HUES64 (cell line): Measurements from ENCODE around the gene PCDHGA8.
"Not testable (repeated sequence)": the region's sequence is repeated elsewhere in the genome, so short reads cannot be mapped to it uniquely, and the experiment has no call there.

Experiments
- H3K27ac ChIP-seq: 2 replicates; pipeline ENCODE4 v1.7.0; 2013; ENCODE audit warnings: low read depth, low read length, inconsistent platforms
- H3K27me3 ChIP-seq: 2 replicates; pipeline ENCODE4 v1.6.1; 2013; ENCODE audit warnings: mild to moderate bottlenecking, low read length; ENCODE audit not compliant: insufficient read depth
- H3K36me3 ChIP-seq: 2 replicates; pipeline ENCODE4 v1.6.1; 2013; ENCODE audit warnings: mild to moderate bottlenecking, low read length; ENCODE audit not compliant: insufficient read depth
- H3K4me1 ChIP-seq: 2 replicates; pipeline ENCODE4 v1.6.1; 2013; ENCODE audit warnings: mild to moderate bottlenecking, low read length, moderate library complexity; ENCODE audit not compliant: insufficient read depth
- H3K4me3 ChIP-seq: 2 replicates; pipeline ENCODE4 v1.5.1; 2013; ENCODE audit warnings: mild to moderate bottlenecking, low read length, moderate library complexity
- H3K9ac ChIP-seq: 2 replicates; pipeline ENCODE4 v1.6.1; 2013; ENCODE audit warnings: mild to moderate bottlenecking, low read depth, low read length
- H3K9me3 ChIP-seq: 2 replicates; pipeline ENCODE4 v1.6.1; 2013; ENCODE audit warnings: low read depth, low read length; ENCODE audit not compliant: insufficient read depth
- WGBS: fragments of 150-250, 120-280 bp; methylation state at CpG from one replicate; pipeline ENCODE4 v1.1.7; 2013; ENCODE audit warnings: missing lambda C conversion rate; 5-methylcytosine and 5-hydroxymethylcytosine counted together

Gene PCDHGA8

DNA sequence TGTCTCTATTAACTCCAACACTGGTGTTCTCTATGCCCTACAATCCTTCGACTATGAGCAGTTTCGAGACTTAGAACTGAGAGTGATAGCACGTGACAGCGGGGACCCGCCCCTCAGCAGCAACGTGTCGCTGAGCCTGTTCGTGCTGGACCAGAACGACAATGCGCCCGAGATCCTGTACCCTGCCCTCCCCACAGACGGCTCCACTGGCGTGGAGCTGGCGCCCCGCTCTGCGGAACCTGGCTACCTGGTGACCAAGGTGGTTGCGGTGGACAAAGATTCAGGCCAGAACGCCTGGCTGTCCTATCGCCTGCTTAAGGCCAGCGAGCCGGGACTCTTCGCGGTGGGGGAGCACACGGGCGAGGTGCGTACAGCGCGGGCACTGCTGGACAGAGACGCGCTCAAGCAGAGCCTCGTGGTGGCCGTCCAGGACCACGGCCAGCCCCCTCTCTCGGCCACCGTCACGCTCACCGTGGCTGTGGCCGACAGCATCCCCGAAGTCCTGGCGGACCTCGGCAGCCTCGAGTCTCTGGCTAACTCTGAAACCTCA lies 30.4 kb downstream of the PCDHGA8 start:
- Histone ChIP-seq H3K36me3 (peaks cover 74% of the 10 kb centered on the region; the same call in 1 of the 2 replicates), H3K27me3 (peaks cover 10% of the 10 kb centered on the region), H3K4me3 (no peak overlapping the region), H3K9ac (no peak overlapping the region), H3K9me3 (peaks cover 72% of the 10 kb centered on the region), H3K27ac (no peak overlapping the region), H3K4me1 (no peaks in the 10 kb centered on the region)
- WGBS, result 96% methylated on average over 42 of the region's 42 CpGs

DNA sequence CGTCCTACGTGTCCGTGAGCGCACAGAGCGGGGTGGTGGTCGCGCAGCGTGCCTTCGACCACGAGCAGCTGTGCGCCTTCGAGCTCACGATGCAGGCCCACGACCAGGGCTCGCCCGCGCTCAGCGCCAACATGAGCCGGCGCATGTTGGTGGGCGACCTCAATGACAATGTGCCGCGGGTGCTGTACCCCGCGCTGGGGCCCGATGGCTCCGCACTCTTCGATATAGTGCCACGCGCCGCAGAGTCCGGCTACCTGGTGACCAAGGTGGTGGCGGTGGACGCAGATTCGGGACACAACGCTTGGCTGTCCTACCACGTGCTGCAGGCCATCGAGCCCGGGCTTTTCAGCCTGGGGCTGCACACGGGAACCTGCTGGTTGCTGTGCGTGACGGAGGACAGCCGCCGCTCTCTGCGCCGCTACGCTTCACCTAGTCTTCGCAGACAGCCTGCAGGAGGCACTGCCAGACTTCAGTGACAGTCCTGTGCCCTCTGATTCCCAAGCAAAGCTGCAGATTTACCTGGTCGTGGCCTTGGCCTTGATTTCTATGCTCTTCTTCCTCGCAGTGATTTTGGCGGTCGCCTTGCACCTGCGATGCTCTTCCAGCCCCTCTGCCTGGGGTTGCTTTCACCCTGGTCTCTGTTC lies 35.5 kb downstream of the PCDHGA8 start:
- H3K27ac ChIP-seq, result no peak overlapping the region
- peaks cover 59% of the 10 kb centered on the region; the same call in 1 of the 2 replicates for H3K36me3 ChIP-seq
- no peak overlapping the region for H3K9ac ChIP-seq
- H3K27me3 ChIP-seq, result no peaks in the 10 kb centered on the region
- no peaks in the 10 kb centered on the region for H3K4me1 ChIP-seq
- WGBS, result 97% methylated on average over 53 of the region's 53 CpGs
- H3K4me3 ChIP-seq, result no peak overlapping the region
- peaks cover 65% of the 10 kb centered on the region for H3K9me3 ChIP-seq

DNA sequence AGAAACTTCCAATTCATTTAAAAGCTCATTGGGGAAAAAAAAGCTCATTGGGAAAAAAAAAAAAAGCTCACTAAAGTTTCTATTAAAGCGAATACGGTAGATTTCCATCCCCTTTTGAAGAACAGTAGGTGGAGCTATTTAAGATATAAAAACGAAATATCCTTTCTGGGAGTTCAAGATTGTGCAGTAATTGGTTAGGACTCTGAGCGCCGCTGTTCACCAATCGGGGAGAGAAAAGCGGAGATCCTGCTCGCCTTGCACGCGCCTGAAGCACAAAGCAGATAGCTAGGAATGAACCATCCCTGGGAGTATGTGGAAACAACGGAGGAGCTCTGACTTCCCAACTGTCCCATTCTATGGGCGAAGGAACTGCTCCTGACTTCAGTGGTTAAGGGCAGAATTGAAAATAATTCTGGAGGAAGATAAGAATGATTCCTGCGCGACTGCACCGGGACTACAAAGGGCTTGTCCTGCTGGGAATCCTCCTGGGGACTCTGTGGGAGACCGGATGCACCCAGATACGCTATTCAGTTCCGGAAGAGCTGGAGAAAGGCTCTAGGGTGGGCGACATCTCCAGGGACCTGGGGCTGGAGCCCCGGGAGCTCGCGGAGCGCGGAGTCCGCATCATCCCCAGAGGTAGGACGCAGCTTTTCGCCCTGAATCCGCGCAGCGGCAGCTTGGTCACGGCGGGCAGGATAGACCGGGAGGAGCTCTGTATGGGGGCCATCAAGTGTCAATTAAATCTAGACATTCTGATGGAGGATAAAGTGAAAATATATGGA lies 38.1 kb downstream of the PCDHGA8 start, which contains the start of gene PCDHGA12:
Gene PCDHGA12 (plus strand): TSS at position 176 of the 782 bp plus-strand sequence. CDS start 253 bp downstream, at position 429.
- H3K9ac ChIP-seq, result no peak within 1 kb of the TSS
- no peaks in the 10 kb centered on the region for H3K27me3 ChIP-seq
- H3K4me1 ChIP-seq, result no peaks in the 10 kb centered on the region
- H3K9me3 ChIP-seq, result peaks cover 73% of the 10 kb centered on the region
- H3K27ac ChIP-seq, result no peak within 1 kb of the TSS
- 97% methylated on average over 33 of the region's 33 CpGs for WGBS
- H3K36me3 ChIP-seq, result peaks cover 41% of the 10 kb centered on the region; the same call in 1 of the 2 replicates
- no peak within 1 kb of the TSS for H3K4me3 ChIP-seq

DNA sequence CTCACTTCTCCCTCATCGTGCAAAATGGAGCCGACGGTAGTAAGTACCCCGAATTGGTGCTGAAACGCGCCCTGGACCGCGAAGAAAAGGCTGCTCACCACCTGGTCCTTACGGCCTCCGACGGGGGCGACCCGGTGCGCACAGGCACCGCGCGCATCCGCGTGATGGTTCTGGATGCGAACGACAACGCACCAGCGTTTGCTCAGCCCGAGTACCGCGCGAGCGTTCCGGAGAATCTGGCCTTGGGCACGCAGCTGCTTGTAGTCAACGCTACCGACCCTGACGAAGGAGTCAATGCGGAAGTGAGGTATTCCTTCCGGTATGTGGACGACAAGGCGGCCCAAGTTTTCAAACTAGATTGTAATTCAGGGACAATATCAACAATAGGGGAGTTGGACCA lies 38.9 kb downstream of the PCDHGA8 start:
- Histone ChIP-seq H3K36me3 (peaks cover 36% of the 10 kb centered on the region; the same call in 1 of the 2 replicates), H3K9ac (no peak overlapping the region), H3K4me1 (no peaks in the 10 kb centered on the region), H3K27me3 (no peaks in the 10 kb centered on the region), H3K27ac (no peak overlapping the region), H3K4me3 (no peak overlapping the region), H3K9me3 (peaks cover 68% of the 10 kb centered on the region)
- WGBS, result 98% methylated on average over 37 of the region's 37 CpGs

DNA sequence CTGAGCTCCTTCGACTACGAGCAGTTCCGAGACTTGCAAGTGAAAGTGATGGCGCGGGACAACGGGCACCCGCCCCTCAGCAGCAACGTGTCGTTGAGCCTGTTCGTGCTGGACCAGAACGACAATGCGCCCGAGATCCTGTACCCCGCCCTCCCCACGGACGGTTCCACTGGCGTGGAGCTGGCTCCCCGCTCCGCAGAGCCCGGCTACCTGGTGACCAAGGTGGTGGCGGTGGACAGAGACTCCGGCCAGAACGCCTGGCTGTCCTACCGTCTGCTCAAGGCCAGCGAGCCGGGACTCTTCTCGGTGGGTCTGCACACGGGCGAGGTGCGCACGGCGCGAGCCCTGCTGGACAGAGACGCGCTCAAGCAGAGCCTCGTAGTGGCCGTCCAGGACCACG lies 39.9 kb downstream of the PCDHGA8 start:
- 97% methylated on average over 38 of the region's 38 CpGs for WGBS
- peaks cover 63% of the 10 kb centered on the region for H3K9me3 ChIP-seq
- peaks cover 28% of the 10 kb centered on the region; the same call in 1 of the 2 replicates for H3K36me3 ChIP-seq
- not testable (repeated sequence) for H3K4me1 ChIP-seq, H3K4me3 ChIP-seq, H3K27ac ChIP-seq, H3K27me3 ChIP-seq, H3K9ac ChIP-seq

DNA sequence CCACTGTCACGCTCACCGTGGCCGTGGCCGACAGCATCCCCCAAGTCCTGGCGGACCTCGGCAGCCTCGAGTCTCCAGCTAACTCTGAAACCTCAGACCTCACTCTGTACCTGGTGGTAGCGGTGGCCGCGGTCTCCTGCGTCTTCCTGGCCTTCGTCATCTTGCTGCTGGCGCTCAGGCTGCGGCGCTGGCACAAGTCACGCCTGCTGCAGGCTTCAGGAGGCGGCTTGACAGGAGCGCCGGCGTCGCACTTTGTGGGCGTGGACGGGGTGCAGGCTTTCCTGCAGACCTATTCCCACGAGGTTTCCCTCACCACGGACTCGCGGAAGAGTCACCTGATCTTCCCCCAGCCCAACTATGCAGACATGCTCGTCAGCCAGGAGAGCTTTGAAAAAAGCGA lies 40.3 kb downstream of the PCDHGA8 start:
- H3K4me1 ChIP-seq, H3K27me3 ChIP-seq, H3K27ac ChIP-seq, H3K9ac ChIP-seq, H3K4me3 ChIP-seq: not testable (repeated sequence)
- Histone ChIP-seq H3K36me3 (peaks cover 24% of the 10 kb centered on the region; the same call in 1 of the 2 replicates), H3K9me3 (peaks cover 60% of the 10 kb centered on the region)
- WGBS, result 96% methylated on average over 29 of the region's 29 CpGs

DNA sequence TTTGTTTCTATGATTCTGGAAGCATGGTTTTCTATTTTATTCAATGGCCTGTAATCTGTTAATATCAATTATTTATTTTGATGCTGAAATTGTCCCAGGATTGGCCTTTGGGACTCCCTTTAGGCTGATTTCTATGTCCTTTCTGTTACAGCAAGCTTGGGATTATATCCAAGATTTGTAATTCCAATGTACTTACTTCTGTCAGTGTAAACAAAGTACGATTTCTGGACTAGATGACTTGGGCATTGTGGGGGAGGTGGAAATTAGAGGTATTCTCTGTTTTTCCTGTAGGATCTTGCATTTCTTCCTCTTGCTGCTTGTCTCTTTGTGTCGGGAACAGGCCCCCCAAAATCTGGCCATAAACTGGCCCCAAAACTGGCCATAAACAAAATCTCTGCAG lies 41.6 kb downstream of the PCDHGA8 start:
- WGBS, result 100% methylated on average over 2 of the region's 2 CpGs
- Histone ChIP-seq H3K27ac (no peak overlapping the region), H3K27me3 (no peaks in the 10 kb centered on the region), H3K9me3 (peaks cover 50% of the 10 kb centered on the region), H3K4me3 (no peak overlapping the region), H3K9ac (no peak overlapping the region), H3K4me1 (no peaks in the 10 kb centered on the region), H3K36me3 (peaks cover 19% of the 10 kb centered on the region; the same call in 1 of the 2 replicates)

DNA sequence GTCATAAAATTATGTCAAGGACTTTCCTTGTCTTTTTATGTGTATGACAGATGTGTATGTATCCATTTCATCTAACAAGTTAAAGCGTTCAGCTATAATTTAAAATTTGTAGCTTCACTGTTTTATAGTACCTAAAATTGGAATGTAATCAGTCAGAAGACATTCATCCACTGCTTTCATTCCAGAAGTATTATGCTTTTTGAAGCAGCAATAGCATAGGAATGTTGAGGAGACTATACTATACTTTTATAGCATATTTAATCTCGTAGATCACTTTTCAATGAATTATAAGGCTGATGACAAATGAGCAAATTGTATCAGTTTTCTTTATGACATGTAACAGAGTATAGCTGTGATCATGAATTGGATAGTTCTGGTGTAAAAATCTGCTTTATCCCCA lies 44.8 kb downstream of the PCDHGA8 start:
- Histone ChIP-seq H3K9ac (no peak overlapping the region), H3K9me3 (peaks cover 20% of the 10 kb centered on the region), H3K36me3 (no peaks in the 10 kb centered on the region; the same call in 1 of the 2 replicates), H3K27me3 (no peaks in the 10 kb centered on the region), H3K27ac (no peak overlapping the region), H3K4me1 (no peaks in the 10 kb centered on the region), H3K4me3 (no peak overlapping the region)
- no CpG with 5 or more reads among the region's 2 CpGs for WGBS

DNA sequence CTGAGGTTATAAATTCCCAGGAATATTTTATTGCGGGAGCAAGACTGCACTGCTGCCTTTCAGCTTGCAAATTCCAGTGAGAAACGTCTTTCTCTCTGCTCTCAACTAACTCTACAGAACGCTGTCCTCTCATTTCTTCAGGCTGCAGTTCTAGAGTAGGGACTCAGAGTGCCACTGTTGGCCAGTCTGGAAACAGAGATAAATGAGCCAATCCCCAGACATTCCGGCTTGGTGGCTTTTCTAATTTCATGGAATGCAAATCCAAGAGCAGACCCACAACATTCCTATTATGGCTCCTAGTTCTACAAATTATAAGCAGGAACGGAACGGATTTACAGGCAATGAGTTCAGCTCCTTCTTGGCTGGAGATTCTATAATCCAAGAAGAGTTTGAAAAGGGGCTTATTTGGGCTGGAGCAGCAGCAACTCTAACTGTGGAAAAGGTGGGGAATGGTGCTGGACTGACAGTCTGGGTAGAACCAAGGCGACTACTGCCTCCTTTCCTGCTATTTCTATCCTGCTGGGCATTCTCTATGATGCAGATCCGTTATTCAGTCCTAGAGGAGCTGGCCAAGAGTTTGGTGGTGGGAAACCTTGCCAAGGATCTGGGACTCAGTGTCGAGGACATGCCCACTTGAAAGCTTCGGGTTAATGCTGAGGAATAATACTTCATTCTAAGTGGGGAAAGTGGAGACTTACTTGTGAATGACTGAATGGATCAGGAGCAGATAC lies 47.1 kb downstream of the PCDHGA8 start:
- Histone ChIP-seq H3K27me3 (no peaks in the 10 kb centered on the region), H3K9me3 (peaks cover 5% of the 10 kb centered on the region; the same call in 1 of the 2 replicates), H3K36me3 (no peaks in the 10 kb centered on the region), H3K9ac (no peak overlapping the region), H3K4me3 (no peak overlapping the region), H3K4me1 (no peaks in the 10 kb centered on the region), H3K27ac (no peak overlapping the region)
- 87% methylated on average over 10 of the region's 10 CpGs for WGBS

DNA sequence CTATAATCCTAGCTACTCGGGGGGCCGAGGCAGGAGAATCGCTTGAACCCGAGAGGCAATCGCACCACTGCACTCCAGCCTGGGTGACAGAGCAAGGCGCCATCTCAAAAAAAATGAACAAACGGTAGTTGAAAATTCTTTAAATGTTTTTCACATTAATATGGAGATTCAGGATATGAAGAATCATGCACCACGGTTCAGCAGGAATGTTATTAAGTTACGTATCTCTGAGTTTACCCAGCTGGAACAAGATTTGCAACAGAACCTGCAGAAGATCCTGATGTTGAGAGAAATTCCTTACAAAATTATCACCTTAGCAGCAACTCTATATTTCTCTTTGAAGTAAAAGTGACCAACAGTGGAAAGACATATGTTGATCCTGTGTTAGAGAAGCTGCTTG lies 47.9 kb downstream of the PCDHGA8 start:
- Histone ChIP-seq H3K9ac (no peak overlapping the region), H3K36me3 (no peaks in the 10 kb centered on the region), H3K4me1 (no peaks in the 10 kb centered on the region), H3K9me3 (peaks cover 1% of the 10 kb centered on the region; the same call in 1 of the 2 replicates), H3K27me3 (no peaks in the 10 kb centered on the region), H3K4me3 (no peak overlapping the region), H3K27ac (no peak overlapping the region)
- 97% methylated on average over 9 of the region's 9 CpGs for WGBS
